Subcutaneous adipose tissue (tissue), 4 donors: Measurements from ENCODE around the gene POLQ. TPM values are rescaled to one million over a fixed set of nuclear protein-coding genes. Genes with fewer than 3 reads are reported as not detected.

ENCODE experiments used
- total RNA-seq, 4 donors: library from RNA; depleted of rRNA; stranded (reverse); fragments of >200 nt; gene quantifications; one replicate each; pipeline ENCODE4 v1.1.0, GENCODE V29; 2016
- TF ChIP-seq, protein P1 (sequence below): fragments of 450-650 bp; IDR thresholded peaks from one replicate; pipeline ENCODE4 v1.5.1; 2016; ENCODE audit warnings: low read depth, mild to moderate bottlenecking, control low read depth, antibody characterized with exemption, moderate library complexity

The POLQ gene
- total RNA-seq, 4 donors from 2014 or later = 0.19 to 1.3 (median 0.58) TPM

DNA sequence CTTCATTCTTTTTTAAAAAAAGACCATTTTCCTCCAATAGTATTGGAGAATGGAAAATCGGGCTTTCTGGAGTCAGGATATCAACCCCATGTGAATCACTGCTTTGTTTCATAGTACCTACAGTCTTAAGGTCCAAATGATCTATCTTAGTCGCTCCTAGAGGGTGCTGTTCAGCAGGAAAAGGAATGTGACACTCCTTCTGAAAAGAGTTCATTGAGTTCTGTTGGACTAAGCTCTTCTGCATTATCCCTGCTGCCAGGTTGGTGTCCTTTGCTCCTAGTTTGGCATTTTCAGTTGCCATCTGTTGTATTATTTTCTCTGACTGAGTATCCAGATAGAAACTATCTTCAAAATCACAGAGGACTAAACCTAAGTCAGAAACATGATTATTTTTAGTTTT lies 57.2 kb downstream of the POLQ start:
- TF ChIP-seq, protein P1, sequence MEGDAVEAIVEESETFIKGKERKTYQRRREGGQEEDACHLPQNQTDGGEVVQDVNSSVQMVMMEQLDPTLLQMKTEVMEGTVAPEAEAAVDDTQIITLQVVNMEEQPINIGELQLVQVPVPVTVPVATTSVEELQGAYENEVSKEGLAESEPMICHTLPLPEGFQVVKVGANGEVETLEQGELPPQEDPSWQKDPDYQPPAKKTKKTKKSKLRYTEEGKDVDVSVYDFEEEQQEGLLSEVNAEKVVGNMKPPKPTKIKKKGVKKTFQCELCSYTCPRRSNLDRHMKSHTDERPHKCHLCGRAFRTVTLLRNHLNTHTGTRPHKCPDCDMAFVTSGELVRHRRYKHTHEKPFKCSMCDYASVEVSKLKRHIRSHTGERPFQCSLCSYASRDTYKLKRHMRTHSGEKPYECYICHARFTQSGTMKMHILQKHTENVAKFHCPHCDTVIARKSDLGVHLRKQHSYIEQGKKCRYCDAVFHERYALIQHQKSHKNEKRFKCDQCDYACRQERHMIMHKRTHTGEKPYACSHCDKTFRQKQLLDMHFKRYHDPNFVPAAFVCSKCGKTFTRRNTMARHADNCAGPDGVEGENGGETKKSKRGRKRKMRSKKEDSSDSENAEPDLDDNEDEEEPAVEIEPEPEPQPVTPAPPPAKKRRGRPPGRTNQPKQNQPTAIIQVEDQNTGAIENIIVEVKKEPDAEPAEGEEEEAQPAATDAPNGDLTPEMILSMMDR = no peak

DNA sequence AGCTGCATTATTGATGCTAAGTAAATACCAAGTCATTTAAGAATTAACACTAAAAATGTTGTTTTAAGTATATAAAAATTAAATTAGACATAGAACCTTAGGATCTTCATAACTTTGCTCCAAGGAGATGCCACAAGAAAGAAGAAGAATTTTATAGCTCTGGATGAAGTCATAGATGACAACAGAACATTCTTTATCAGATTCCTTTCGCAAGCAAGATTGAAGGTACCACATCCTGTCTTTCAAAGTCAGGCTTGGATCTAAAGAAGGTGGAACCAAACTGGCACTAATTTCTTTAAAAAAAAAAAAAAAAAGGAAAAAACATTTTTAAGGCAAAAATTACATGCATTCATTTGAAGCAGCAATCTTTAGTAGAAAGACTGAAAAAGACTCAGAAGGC lies 62.5 kb downstream of the POLQ start:
- TF ChIP-seq, protein P1 = no peak

DNA sequence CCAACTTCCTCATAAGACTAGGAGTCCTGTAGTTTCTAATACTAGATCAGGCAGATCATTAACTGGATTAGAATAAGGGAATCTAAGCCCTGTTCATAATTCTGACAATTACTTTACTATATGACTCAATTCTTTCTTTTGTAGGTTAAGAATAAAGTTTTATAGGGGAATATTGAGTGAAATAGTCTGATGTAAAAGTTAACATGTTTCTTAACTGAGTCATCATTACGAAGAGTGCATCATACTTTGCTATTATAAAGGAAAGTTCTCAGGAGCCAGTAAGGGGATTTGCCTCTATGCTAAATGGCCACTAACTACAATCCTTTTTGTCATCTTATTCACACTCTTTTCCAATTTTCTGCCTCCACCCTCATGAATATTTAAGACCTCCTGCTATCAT lies 63.1 kb downstream of the POLQ start:
- TF ChIP-seq, protein P1 = no peak

DNA sequence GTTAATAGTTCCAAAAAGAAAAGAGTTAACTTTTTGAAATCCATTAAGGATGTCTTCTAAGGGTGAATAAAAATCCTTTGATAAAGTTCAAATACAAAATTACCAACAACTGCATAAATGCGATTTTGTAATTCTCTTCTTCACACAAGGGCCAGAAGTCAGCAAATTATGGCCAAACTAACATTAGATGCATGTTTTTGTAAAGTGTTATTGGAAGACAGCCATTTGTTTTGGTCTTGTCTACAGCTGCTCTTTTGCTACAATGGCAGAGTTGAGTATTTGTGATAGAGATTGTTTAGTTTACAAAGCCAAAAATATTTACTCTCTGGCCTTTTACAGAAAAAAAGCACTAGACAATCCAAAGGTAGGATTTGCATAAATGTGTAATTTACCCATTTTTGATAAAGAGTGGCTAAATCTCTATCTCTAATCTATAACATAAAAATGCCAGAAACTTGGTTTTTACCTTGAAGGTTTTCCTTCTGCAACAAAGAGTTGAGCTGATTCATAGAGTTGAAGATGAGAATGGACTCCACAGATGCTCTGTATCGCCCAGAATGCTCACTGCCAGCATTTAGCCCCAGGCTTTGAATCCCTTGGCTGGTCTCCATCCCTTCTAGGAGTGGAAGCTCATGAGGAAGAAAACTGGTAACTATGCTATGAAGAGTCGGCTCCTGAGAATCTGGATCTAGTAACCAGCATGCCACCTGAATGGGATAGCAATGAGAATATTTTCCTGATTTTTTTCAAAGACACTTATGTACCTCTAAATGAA lies 64.5 kb downstream of the POLQ start:
- TF ChIP-seq, protein P1 = no peak

DNA sequence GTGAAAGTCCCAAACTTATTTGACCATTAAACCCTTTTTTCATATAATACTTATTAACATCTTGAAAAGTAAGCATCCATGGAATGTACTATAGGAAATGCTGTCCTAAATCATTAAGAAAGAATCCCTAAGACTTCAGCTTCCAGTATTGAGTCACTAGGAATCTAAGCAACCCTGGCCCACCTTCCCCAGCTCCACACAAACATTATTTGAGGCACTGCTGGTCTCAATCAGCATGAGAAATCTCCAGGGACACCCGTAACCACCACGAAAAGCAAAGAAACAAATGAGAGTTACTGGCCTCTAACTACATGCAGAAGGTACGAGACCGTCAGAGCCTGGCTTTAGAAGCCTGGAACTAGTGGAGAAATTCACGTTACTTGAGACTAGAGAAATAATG lies 68.2 kb downstream of the POLQ start:
- TF ChIP-seq, protein P1 = no peak

DNA sequence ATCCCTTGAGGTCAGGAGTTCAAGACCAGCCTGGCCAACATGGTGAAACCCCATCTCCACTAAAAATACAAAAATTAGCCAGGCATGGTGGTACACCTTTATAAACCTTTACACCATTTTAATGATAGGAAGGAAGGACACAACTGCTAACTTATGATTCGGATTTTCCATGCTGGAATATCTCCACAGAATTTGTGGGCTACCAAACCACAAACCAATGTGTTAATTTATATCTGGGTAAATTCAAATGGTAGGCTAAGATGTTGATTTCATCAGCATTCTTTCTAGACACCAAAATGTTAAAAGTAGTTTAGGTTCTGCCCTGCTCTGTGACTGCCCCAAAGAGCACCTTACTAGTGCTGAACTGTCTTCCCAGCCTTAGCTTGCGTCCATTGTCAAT lies 72.8 kb downstream of the POLQ start:
- TF ChIP-seq, protein P1 = no peak

DNA sequence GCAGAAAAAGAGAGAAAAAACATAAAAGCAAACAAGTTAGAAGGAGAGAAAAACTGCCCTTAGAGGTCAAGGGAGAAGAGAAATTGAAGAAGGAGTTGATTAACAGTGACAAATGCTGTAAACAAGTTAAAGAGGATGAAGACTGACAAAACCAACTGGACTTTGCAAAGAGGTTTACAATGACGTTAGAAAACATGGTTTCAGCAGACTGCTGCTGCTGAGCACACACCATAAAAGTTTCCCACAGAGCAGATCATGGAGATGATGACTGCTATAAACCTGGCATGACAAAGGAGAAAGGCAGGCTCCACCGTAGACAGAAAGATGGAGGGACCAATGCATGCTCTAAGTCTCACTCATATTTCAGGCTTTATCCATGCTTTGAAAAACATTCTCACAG lies 78.7 kb downstream of the POLQ start:
- TF ChIP-seq, protein P1 = no peak
